Fibroblast of skin of left biceps (primary cell): ENCODE results near the gene KBTBD2.
A peak's percentile ranks its signal among the peaks of the same experiment; 100 is the strongest.
"Not testable (repeated sequence)": the region's sequence is repeated elsewhere in the genome, so short reads cannot be mapped to it uniquely, and the experiment has no call there.

ENCODE experiments used
- DNase-seq, 2 experiments: peaks; one replicate each; pipeline ENCODE4 v3.0.0-alpha.2; 2013; ENCODE audit warnings: low read depth in 2 of 2

KBTBD2 gene

DNA sequence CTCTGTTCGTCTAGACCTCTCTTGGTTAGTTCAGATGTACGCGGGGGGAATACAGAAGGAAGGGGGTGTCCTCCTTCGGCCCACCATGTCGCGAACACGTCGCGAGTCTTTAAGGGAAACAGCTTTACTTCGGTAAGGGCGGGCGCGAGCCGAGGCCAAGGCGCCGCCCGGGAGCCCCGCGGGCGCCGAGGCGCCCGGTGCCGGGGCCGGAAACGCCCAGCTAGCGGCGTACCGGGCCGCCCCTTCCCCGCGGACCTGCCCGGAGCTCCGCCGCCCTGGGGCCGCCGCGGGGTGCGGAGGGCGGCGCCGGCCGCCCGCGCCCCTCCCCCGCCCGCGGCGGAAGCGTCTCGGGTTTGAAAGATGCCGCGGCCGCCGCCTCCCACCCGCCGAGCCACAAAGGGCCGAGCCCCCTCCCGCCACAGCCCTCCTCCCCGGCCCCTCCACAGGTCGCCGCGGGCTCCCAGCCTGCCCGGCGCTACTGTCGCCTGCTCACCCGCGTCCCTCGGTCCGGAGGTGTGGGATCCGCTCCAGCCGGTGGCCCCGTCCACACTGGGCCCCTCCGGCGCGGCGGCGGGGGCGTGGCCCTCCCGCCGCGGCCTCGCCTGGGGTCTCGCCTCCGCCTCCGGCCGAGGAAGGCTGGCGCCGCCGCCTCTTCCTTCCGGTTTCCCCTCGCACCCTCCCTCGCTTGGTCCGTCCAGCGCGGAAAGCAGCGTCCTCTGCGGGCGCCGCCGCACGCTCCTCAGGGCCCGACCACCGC lies at the start of gene KBTBD2:
Gene KBTBD2, minus strand, starts transcription at position 718 of the 757 bp plus-strand sequence. CDS start 12,156 bp downstream, outside the sequence.
- peak; percentile 59 to 65 for DNase-seq

GRCh38 chr7:32941181-32941580 lies 49.6 kb upstream of the KBTBD2 start:
- no peak for DNase-seq

DNA sequence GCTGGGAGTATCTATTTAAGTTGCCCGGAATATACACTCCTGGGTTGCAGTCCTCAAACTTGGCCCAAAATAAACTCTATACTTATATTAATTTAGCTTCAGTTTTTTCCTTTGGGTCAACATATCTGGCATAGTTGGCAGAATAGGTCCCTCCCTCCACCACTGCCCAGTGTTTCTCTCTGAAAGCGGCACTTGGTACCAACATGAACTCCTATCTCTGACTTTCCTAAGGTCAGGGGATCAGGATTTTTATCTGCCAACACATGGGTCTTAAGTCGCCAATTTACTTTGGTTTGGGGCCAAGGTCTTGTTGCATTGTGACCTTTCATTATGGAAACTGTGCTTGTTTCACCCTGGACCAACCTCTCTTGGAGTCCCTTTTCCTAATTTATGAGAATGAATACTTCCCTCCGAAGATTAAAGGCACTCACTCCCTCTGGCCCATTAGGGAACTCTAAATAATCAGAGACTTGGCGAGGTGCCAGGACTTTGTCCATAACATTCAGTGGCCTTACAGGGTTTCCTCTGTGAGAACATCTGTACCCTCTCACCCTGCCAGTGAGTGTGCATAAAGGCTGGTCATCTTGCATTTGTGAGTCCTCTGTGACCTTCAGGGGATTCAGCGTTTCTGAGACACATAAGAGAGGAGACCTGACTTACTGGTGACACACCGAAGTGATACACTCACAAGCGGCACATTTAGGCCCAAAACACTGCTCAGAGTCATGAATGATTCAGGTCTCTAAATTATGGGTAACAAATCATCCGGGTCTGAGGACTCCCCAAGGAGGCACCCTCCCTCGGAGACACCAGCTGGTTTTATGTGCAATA lies 46.0 kb upstream of the KBTBD2 start:
- no peak for DNase-seq

GRCh38 chr7:32936689-32937088 lies 45.1 kb upstream of the KBTBD2 start:
- DNase-seq: no peak

DNA sequence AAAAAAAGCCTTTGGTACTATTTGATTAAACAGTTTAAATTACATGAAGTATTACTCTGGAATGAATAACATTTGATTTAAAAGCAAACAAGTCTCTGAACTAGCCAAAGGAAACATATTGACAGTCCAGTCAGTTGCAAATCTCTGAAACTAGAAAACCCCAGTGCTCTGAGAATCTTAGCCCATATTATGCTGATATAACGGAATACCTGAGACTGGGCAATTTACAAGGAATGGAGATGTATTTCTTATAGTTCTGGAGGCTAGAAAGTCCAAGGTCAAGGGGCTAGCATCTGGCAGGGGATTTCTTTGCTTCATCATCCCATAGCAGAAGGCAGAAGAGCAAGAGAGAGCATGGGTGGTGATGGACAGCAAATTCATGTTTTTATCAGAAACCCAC lies 44.0 kb upstream of the KBTBD2 start:
- no peak for DNase-seq

DNA sequence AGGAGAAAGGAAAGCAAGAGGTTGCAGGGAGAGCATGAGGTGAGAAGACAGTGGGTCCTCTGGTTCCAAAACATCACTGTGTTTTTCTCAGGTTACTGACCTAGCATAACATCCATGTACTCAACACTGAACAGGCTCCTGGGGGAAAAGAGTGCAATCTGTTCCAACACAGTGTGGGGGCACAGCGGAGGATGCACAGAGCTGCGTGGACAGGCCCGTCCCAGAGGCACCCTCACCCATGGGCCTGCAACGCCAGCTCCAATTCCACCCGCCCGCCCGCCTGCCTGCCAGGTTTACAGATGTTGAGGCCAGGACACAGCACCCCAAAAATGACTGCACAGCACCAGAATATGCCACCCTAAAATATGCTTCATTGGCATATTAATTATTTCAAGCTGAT lies 38.8 kb upstream of the KBTBD2 start:
- no peak for DNase-seq

DNA sequence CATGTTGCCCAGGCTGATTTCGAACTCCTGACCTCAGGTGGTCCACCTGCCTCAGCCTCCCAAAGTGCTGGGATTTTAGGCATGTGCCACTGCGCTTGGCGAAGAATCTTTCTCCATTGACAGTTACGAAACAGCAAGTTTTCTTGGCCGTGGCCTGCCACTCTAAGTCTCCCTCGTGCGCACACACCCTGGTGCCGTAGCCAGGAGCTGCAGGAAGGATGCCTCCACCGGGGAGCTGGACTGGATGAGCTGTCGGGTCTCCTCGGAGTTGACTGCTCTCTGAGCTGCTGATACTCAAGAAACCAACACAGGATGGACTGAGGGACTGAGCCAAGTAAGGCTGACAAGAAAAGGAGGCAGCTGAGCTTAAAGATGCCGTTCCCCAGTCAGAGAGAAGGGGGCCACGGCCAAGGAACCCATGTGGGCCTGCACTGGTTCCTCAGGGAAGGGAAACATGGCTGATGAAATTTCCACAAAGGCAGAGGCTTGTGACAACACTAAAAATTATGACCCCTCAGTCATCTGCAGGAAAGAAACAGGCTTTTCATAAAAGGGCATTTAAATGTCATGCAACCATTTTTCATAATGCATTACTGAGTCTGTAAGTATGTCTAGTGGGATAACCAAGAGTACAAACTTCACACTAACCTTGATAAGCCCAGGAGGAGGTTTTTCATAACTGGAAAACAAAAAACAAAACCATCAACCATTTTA lies 38.0 kb upstream of the KBTBD2 start:
- DNase-seq: no peak

GRCh38 chr7:32928785-32929298 lies 37.3 kb upstream of the KBTBD2 start:
- DNase-seq: no peak

DNA sequence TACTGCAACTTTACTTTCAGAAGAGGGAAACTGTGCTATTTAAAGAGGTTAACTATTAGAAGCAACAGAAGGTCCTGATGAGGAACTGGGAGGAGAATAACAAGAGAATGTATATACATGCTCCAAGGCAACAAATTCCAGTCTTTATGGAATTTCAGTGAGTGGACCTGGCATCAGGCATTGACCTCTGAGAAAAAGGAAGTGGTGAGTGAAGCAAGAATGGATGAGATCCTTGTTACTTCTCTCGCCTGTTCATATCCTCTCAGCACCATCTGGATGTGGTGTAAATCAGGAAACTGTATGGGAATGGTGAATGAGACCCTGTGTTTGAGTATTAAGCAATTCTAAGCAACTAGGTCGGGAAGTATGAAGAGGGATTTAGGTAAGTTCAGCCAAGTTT lies 30.3 kb upstream of the KBTBD2 start:
- DNase-seq: peak; percentile 11 to 15

DNA sequence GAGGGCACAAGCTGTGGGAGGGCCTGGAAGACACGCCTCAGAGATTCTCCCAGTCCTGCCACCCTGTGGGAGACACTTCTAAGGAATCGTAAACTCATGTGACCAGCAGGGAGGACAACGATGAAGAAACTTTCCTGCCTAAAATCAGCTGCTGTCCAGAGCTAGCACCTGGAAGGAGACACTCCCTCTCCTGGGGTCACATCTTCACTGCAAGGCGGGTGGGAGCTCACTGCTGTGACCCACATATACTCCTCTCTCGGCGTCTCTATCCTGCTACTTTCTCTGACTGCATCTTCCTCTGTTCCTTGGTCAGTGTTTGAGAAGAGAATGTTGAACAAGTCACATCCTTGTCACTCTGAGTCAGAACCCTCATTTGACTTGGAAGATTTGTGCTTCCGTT lies 25.4 kb upstream of the KBTBD2 start:
- DNase-seq: not testable (repeated sequence)

DNA sequence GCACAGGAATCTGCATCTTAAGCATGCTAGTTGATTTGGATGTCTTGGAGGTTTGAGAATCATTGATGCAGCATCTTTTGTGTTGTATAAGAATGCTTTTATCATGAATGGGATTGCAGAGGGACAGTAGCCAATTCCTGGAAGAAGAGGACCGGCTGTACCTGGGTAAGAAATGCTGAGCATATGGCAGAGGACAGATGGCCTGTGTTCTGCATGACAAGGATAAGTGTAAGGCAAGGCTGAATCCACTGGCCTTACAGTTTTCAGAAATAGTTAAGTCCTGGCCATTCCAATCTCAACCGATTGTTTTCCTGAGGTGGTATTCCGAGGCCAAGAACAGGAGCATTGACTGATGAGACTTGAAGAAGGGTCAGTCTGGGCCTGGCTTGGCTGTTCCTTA lies 24.4 kb upstream of the KBTBD2 start:
- no peak for DNase-seq

GRCh38 chr7:32915041-32915536 lies 23.5 kb upstream of the KBTBD2 start:
- no peak for DNase-seq

DNA sequence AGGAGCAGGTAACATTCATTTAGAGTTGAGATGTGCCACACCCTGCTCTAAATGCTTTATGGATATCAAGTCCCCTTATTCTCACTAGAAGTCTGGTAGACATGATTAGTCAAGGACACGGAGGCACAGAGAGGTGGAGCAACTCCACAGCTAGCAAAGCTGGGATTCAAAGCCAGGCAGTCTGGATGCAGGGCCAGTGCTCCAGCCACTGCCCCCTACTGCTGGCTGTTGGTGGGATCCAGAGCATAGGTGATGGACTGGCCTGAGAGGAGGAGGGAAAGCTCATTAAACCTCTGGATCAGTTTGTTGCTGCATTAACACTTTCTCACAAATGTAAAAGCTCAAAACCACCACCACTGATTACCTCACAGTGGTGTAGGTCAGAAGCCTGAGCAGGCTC lies 22.6 kb upstream of the KBTBD2 start:
- no peak for DNase-seq

GRCh38 chr7:32910195-32910594 lies 18.6 kb upstream of the KBTBD2 start:
- DNase-seq: no peak

DNA sequence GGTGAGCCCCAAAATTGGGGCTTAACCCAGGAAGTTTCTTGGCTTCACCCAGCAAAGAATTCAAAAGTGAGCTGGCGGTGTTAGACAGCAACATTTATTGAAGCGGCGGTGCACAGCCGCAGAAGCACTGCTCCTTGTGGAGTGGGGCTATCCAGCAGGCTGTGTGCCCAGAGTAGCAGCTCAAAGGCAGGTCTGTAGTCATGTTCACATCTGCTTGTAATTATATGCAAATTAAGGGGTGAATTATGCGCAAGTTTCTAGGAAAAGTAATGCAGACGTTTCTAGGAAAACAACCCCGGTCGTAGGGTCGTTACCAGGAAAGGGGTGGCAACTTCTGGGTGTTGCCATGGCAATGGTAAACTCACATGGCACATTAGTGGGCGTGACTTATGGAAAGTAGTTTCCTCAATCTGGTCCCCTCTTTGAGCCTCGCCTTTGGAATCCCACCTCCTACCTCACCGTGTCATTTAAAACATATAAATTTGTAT lies 13.7 kb upstream of the KBTBD2 start:
- DNase-seq: peak; percentile 84 to 88

- no peak for DNase-seq
These were observed 10.1 kb upstream of the KBTBD2 start for GRCh38 chr7:32901629-32902028.

GRCh38 chr7:32900433-32900995 lies 9.0 kb upstream of the KBTBD2 start:
- no peak for DNase-seq

- not testable (repeated sequence) for DNase-seq
These were observed 5.8 kb upstream of the KBTBD2 start for GRCh38 chr7:32897376-32897775.

DNA sequence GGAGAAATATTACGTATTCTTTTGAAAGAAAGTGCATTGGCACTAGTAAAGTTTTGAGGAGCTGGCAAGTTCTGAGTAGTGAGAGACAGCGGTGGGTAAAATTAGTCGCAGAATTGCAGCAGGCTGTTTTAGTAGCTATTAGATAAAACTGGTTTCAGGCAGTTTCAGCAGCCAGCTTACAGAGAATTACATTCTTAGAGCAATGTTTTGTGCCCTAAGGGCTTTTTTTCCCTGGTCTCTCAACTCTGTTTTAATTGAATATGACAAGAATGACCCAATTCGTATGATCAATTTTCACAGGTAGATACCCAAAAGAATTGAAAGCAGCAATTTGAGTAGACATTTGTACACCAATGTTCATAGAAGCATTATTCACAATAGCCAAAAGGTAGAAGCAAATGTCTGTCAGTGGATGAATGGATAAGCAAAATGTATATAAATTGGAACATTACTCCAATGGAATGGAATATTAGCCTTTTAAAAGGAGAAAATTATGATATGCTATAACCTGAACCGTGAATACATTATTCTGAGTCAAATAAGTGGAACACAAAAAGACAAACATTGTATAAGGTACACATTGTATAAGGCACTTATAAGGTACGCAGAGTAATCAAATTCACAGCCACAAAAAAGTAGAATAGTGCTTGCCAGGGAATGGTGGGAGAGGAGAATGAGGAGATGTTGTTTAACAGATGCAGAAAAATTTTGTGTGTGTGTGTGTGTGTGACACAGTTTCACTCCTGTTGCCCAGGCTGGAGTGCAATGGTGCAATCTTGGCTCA lies 5.2 kb upstream of the KBTBD2 start:
- no peak for DNase-seq

DNA sequence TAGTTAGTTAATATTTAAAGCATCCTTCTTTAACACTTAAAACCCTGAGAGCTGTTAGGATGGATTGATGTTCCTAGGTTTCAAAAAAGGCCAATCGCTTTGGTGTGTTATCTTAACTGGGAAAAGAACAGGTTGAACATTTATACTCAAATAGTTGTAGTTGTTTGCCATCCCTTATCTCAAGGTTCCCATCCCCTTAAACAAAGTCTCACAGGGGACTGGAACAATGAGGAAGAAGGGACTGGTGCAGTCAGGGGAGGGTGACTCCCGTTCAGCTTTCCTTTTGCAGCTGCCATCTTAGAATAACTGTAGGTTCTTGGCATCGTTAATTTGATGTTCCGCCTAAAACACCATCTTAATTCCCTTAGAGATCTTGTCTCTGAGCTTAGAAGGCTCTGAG lies 2.6 kb upstream of the KBTBD2 start:
- no peak for DNase-seq

- DNase-seq: no peak
These were observed 2.2 kb upstream of the KBTBD2 start for GRCh38 chr7:32893722-32894121.
